Stimulated activated memory B cell treated with anti-CD40 and anti-IgM and Interleukin-4, amounts not matched to agents 10 μg/mL and 1 μg/mL and 100 μg/mL, for 72 hours (primary cell): ENCODE measurements around the gene NINL.
"Not testable (repeated sequence)": the region's sequence is repeated elsewhere in the genome, so short reads cannot be mapped to it uniquely, and the experiment has no call there.

Source experiments
- ATAC-seq: fragments of 150-1000 bp; cut with Tn5 transposase; 2 replicates; pipeline ENCODE4 v1.10.0; 2021
- H3K27ac Mint-ChIP-seq: one replicate; pipeline ENCODE4 v1.8.0; 2022; ENCODE audit warnings: mild to moderate bottlenecking, mixed read lengths
- H3K27me3 Mint-ChIP-seq: one replicate; pipeline ENCODE4 v1.8.0; 2022; ENCODE audit warnings: mixed read lengths
- H3K36me3 Mint-ChIP-seq: one replicate; pipeline ENCODE4 v1.8.0; 2022; ENCODE audit warnings: mixed read lengths
- H3K4me1 Mint-ChIP-seq: one replicate; pipeline ENCODE4 v1.8.0; 2022; ENCODE audit warnings: mixed read lengths
- H3K4me3 Mint-ChIP-seq: one replicate; pipeline ENCODE4 v1.8.0; 2022; ENCODE audit warnings: mild to moderate bottlenecking, moderate library complexity, mixed read lengths
- H3K9me3 Mint-ChIP-seq: one replicate; pipeline ENCODE4 v1.8.0; 2022; ENCODE audit warnings: mixed read lengths

NINL gene

DNA sequence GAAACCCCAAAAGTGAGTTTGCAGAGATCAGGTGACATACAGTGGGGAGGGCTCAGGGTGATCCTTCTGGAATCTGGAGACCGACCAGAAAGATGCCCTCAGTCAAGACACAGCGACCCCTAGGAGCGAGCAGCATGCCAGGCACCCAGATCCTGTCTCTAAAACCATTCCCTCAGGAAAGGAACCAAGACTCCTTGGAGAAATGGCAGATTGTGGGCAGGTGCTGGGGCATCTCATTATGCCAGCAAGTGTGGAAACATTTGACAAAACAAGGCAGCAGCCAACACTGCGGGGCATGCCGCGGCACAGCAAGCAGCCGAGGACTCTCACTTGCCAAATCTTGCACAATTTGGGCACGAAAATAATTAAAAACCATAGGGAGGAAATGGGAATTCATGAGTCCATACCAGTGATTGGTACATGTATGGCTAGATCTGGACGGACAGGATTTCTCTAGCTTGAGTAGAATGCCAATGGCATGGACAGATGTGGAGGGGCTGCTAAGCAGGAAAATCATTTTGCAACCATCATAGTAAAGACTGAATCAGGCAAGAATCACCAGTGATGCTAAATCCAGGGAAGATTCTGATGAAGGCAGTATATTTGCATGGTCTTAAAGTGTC is 101.0 kb downstream of the NINL start:
- no peak for ATAC-seq
- Mint-ChIP-seq H3K9me3 (no peaks in the 10 kb centered on the region), H3K27me3 (peaks cover 16% of the 10 kb centered on the region), H3K27ac (no peak overlapping the region), H3K4me1 (peaks cover 16% of the 10 kb centered on the region), H3K36me3 (no peaks in the 10 kb centered on the region), H3K4me3 (no peak overlapping the region)

DNA sequence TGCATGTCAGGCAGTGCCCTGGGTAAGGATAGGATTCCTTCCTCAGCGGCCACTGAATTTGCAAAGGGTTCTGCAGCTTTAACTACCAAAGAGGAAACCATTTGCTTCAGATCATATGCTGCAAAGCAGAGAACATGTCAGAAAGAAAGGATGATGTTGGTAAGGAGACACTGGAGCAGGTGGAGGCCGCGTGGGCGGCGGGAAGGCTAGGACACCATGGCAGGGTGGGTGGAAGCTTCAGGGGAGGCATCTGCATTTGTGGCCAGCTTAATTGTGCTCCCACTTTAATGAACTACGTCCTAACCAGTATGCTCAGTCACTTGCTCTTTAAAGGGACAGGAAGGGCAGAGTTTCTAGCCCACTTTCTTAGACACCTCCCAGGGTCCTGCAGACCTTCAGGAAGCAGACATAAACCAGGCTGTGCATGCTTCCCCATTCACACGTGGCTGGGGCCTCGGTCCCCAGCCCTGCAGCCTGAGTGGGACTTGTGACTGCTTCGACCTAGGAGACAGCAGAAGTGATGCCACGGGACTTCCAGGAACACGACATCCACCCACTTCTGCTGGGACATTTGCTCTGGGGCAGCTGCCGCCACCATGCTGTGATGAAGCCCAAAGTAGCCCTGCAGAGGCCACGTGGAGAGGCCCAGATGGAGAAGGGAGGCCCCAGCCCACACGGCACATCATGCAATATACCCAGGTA is 101.7 kb downstream of the NINL start:
- Mint-ChIP-seq H3K4me1 (peaks cover 16% of the 10 kb centered on the region), H3K9me3 (no peaks in the 10 kb centered on the region), H3K36me3 (no peaks in the 10 kb centered on the region), H3K27ac (no peak overlapping the region), H3K4me3 (no peak overlapping the region), H3K27me3 (peaks cover 16% of the 10 kb centered on the region)
- ATAC-seq, result no peak

DNA sequence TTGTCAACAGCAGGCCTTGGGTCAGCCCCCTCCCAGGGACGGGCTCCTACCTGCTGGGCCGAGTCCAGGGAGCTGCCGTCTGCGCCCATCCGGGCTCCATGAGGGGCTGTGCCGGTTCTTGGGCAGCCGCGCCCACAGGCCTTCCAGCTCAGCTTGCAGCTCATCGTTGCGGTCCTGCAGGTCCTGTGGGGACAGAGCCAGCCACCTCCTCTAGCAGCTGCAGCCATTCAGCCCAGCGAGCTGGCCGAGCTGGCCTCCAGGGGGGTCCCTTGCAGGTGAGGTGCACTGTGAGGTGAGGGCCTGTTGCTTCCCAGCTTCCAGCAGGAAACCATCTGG is 103.4 kb downstream of the NINL start:
- H3K36me3 Mint-ChIP-seq, result no peaks in the 10 kb centered on the region
- no peaks in the 10 kb centered on the region for H3K9me3 Mint-ChIP-seq
- no peak overlapping the region for H3K4me3 Mint-ChIP-seq
- peaks cover 16% of the 10 kb centered on the region for H3K27me3 Mint-ChIP-seq
- ATAC-seq, result no peak
- H3K27ac Mint-ChIP-seq, result no peak overlapping the region
- peaks cover 16% of the 10 kb centered on the region for H3K4me1 Mint-ChIP-seq

DNA sequence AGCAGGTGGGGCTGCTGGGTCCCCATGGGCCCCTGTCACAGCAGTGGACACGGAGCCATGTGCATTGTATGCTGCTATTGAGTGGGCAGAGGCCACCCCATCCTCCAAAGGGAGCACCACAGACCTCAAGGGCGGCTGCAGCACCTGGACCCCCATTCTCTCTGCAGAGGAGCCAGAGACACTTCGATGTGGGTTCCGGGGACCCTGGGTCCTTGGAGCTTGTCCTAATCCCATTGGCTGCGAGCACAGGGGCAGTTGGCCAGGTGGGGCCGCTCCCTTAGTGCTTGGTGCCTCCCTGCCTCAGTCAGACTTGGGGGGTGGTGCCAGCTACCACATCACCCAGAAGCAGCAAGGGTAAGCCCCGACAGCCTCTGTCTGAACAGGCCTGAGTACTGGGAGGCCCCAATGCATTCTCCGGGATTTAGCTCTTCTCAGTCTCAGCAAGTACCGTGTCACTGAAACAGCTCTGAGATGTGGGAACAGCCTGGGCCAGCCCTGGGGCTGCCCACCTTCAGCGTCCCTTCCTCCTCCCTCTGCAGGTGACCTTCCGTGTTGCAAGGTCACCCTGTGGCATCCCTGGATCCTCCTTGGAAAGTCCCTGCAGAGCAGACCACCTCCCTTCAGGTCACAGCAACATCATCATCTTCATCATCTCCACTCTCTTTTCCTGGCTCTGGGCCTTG is 104.0 kb downstream of the NINL start:
- H3K4me3 Mint-ChIP-seq, result no peak overlapping the region
- no peak overlapping the region for H3K27ac Mint-ChIP-seq
- H3K36me3 Mint-ChIP-seq, result no peaks in the 10 kb centered on the region
- peaks cover 16% of the 10 kb centered on the region for H3K27me3 Mint-ChIP-seq
- H3K9me3 Mint-ChIP-seq, result no peaks in the 10 kb centered on the region
- H3K4me1 Mint-ChIP-seq, result peaks cover 13% of the 10 kb centered on the region
- no peak for ATAC-seq

DNA sequence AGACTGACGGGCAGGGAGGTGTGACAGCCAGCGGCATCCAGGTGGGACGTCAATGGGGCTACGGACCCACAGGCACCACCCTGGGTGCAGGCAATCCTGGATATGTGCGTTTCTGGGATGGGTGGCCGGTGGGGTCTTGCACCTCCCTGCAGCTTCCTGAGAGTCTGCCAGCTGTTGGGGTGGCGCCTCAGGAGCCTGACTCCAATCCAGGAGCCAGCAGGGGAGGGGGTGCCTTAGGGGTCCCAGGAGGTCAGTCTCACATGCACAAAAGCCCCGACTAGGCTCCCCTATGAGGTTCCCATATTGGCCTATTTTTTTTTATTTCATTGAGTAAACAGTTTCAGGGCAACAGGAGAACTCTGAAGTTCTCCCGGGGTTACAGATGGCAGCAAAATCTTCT is 104.5 kb downstream of the NINL start:
- H3K9me3 Mint-ChIP-seq, result no peaks in the 10 kb centered on the region

DNA sequence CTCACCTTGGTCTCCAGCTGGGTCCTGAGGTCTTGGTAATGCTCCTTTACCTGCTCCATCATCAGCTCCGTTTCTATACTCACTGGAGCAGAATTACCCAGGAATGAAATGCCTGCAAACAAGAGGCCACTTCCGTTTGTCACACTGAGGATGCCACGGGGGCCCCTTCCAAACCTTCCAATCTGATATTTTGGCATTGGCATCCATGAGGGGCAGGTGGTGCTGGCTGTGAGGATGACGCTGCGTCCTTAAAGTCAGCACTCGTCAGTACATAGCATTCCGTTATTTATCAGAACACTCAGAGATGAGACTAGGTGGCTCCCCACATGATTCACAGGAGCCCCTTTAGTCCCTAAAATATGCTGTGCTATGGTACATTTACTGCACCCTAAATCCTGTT is 105.2 kb downstream of the NINL start:
- Mint-ChIP-seq H3K27me3 (peaks cover 16% of the 10 kb centered on the region), H3K27ac (no peak overlapping the region), H3K4me3 (no peak overlapping the region), H3K9me3 (no peaks in the 10 kb centered on the region), H3K4me1 (peaks cover 8% of the 10 kb centered on the region), H3K36me3 (no peaks in the 10 kb centered on the region)
- ATAC-seq, result no peak

More for the DNA sequence above, 104.5 kb downstream of the NINL start:
- no peak for ATAC-seq
- H3K4me1 Mint-ChIP-seq, result peaks cover 10% of the 10 kb centered on the region
- H3K27ac Mint-ChIP-seq, result no peak overlapping the region
- no peaks in the 10 kb centered on the region for H3K36me3 Mint-ChIP-seq
- no peak overlapping the region for H3K4me3 Mint-ChIP-seq
- peaks cover 16% of the 10 kb centered on the region for H3K27me3 Mint-ChIP-seq

DNA sequence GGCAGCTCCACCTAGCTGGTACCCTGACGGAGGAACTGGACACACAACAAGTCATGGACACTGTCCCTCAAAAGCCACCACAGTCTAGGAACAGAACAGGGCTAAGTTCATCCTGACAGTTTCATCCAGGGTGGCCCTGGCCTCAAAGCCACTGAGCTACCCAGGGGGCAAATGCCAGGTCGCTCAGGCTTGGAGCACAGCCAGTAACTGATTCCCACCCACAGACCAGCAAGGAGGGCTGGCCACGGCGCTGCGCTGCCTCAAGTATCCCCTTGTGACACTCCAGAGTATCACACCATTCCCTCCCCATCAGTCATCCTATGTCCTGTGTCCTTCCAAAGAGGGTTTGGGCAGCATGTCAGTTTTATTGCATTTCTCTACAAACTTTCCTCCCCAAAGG is 105.7 kb downstream of the NINL start:
- H3K4me3 Mint-ChIP-seq, result no peak overlapping the region
- no peaks in the 10 kb centered on the region for H3K36me3 Mint-ChIP-seq
- peaks cover 16% of the 10 kb centered on the region for H3K27me3 Mint-ChIP-seq
- H3K27ac Mint-ChIP-seq, result no peak overlapping the region
- no peak for ATAC-seq
- H3K4me1 Mint-ChIP-seq, result peaks cover 3% of the 10 kb centered on the region
- H3K9me3 Mint-ChIP-seq, result no peaks in the 10 kb centered on the region

DNA sequence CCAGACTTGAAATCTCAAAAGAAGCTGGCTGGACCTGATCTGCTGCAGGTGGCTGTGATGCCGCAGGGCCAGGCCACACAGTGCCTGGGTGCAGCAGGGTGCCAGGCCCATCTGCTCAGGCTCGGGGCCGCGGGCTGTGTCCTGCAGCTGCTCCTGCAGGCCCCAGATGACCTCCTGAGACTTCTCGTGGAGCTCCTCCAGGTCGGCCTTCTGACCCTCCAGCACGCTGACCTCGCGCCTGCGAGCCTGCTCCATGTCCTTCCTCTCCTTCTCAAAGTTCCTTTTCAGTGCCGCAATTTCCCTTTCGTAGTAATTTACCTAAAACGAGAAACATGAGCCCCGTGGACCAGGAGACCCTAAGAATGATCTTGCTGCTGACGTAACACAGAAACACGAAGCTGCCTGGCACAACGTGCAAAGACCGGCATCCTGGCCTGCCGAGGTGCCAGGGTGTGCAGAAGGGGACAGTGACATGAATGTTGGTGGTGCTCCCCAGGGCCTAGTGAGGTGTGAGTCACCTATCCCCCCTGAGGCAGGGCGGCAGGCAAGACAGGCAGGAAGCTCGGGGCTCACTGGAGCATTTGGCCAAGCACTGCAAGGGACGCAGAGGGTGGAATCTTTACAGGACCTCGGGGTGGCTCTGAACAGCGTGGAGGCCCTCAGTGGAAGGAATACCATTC is 106.3 kb downstream of the NINL start:
- no peaks in the 10 kb centered on the region for H3K36me3 Mint-ChIP-seq
- no peak overlapping the region for H3K27ac Mint-ChIP-seq
- H3K4me1 Mint-ChIP-seq, result no peaks in the 10 kb centered on the region
- H3K27me3 Mint-ChIP-seq, result peaks cover 16% of the 10 kb centered on the region
- no peaks in the 10 kb centered on the region for H3K9me3 Mint-ChIP-seq
- no peak overlapping the region for H3K4me3 Mint-ChIP-seq
- no peak for ATAC-seq

DNA sequence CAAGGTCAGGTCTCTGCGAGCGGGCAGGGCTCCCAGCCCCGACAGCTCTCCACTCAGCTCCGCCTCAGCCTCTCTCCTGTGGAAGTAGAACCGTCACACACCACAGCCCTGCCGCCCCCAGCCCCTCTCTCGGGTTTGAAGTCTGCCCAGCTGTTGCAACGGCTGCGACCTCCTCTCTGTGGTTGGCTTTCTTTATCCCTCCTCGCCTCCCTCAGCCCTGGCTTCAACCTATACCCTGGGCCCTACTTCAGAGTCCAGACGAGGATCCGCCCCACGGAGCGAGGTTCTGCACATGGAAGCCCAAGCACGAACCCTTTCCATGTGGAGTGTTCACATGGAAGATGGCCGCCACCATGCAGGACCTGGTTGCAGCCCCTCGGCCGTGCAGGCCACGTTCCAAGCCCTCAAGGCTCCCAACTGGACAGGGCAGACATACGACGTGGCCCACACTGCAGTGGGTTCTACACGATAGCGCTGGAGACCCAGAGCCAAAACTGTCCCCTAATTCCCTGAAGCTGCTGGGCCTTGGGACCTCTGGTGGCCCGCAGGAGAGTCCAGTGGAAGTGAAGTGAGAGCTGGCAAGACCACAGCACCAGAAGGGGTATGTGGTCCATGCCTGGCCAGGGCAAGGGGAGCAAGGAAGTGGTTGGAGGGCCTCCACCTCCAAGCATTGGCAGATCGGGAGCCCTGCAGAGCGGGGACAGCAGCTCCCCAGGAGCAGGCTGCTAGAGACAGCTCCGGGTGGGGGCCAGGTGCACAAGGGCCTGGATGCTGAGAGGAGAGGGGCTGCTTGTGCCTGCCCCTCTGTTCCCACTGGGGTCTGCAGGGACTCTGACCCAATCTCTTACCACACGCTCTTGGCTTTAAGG is 108.1 kb downstream of the NINL start:
- H3K27me3 Mint-ChIP-seq, result peaks cover 9% of the 10 kb centered on the region
- H3K36me3 Mint-ChIP-seq, result no peaks in the 10 kb centered on the region
- H3K4me1 Mint-ChIP-seq, result no peaks in the 10 kb centered on the region
- H3K9me3 Mint-ChIP-seq, result no peaks in the 10 kb centered on the region
- peak; percentile 6 for ATAC-seq
- H3K4me3 Mint-ChIP-seq, result no peak overlapping the region
- no peak overlapping the region for H3K27ac Mint-ChIP-seq

DNA sequence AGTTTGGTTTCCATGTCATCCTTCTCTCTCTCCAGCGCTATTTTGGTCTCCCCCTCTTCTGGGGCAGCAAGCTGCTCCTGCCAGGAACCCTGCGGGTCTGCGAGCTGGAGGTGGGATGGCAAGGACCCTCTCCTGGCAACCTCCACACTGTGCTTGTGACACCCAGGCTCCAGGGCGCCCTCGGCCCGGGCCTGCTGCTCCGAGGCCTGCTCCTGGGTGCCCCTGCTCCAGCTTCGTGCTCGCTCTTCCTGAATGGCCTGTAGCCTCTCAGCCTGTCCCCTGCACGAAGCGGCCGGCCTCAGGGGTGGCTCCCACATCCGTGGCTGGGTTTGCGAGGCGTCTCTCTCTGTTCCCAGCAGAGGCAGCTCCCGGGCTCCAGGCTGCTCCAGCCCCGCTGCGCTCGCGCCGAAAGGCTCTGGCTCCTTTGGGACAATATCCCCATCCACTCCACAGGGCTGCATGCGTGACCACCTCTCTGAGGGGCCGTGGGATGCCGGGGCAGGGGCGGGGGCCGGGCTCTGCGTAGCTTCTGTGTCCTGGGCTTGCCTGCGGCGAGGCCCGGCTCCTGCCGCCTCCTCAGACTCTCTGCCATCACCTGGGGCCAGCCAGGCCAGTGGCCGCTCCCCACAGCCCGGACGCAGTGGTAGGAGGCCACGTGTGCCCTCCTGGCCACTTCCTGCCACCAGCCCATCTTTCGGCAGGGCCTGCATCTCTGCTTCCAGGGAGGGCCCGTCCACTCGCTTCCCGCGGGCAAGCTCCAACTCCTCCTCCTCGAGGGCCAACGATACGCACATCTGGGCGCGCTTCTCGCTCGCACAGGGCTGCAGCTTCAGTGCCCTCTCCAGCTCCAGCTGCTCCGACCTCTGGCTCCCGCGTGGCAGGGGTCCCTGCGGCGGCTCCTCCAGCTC is 109.0 kb downstream of the NINL start:
- ATAC-seq, result peak; percentile 5
- H3K36me3 Mint-ChIP-seq, result no peaks in the 10 kb centered on the region
- H3K4me1 Mint-ChIP-seq, result no peaks in the 10 kb centered on the region
- no peaks in the 10 kb centered on the region for H3K9me3 Mint-ChIP-seq
- no peak overlapping the region for H3K4me3 Mint-ChIP-seq
- peaks cover 2% of the 10 kb centered on the region for H3K27me3 Mint-ChIP-seq
- no peak overlapping the region for H3K27ac Mint-ChIP-seq

DNA sequence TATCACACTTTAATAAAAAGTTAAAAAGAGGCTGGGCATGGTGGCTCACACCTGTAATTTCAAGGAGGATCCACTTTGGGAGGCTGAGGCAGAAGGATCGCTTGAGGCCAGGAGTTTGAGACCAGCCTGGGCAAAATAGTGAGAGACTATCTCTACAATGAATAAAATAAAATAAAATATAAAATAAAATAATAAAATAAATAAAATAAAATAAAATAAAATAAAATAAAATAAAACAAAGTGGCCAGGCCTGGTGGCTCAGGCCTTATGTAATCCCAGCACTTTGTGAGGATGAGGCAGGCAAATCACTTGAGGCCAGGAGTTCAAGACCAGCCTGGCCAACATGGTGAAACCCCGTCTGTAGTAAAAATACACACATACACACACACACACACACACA is 112.0 kb downstream of the NINL start:
- not testable (repeated sequence) for H3K4me3 Mint-ChIP-seq, H3K4me1 Mint-ChIP-seq, H3K9me3 Mint-ChIP-seq, H3K27ac Mint-ChIP-seq, H3K36me3 Mint-ChIP-seq, ATAC-seq
- H3K27me3 Mint-ChIP-seq, result peaks cover 23% of the 10 kb centered on the region

DNA sequence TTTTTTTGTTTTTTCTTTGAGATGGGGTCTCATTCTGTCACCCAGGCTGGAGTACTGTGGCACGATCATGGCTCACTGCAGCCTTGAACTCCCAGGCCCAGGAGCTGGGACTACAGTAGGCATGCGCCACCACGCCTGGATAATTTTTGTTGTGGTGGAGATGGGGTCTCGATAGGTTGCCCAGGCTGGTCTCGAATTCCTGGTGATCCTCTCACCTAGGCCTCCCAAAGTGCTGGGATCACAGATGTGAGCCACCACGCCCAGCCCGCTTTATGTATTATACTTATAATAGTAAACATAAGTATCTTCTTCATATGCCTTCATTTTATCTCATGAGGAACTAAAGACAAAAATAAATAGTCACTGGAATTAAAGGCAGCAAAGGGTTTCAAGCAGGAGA is 114.3 kb downstream of the NINL start:
- Mint-ChIP-seq H3K36me3 (no peaks in the 10 kb centered on the region), H3K4me1 (peaks cover 8% of the 10 kb centered on the region), H3K27ac (no peak overlapping the region), H3K27me3 (peaks cover 26% of the 10 kb centered on the region), H3K4me3 (no peak overlapping the region), H3K9me3 (no peaks in the 10 kb centered on the region)
- no peak for ATAC-seq

DNA sequence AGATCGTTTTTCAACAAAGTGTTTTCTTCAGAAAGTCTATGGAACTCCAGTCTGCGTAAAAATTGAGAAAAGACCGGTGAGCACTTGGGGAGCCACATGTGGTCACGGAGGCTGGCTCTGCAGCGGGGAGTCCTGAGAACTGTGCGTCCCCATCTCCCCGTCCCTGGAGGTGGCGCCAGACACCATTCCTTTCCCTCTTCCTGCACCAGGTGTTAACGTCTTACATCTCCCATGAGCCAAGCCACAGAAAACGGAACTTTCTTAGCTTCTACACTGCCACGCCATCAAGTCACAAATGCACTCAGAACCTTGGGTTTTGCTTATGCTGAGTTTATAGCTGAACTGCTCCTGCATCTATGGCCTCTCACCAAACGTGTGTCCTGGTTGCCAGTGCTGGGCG is 115.3 kb downstream of the NINL start:
- H3K4me3 Mint-ChIP-seq, result no peak overlapping the region
- H3K9me3 Mint-ChIP-seq, result no peaks in the 10 kb centered on the region
- peaks cover 8% of the 10 kb centered on the region for H3K4me1 Mint-ChIP-seq
- no peaks in the 10 kb centered on the region for H3K36me3 Mint-ChIP-seq
- H3K27ac Mint-ChIP-seq, result no peak overlapping the region
- no peak for ATAC-seq
- H3K27me3 Mint-ChIP-seq, result peaks cover 26% of the 10 kb centered on the region

DNA sequence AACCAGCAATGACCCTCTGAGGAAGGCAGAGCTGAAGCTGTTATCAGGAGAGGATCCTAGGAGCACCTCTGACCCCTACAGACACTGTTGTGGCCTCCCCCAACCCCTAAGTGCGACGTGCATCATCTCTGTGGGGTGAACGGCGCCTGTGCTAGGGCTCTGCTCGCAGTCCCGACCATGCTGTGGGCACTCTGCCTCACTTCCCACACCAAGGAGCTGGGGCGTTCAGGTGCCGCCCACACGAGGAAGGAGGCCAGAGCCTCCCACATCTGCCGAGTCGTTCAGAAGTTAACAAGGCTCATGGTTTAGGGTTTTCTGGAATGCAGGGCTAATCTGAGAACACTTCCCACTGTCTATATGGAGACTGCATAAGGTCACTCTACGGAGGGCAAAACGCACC is 115.8 kb downstream of the NINL start:
- no peak for ATAC-seq
- Mint-ChIP-seq H3K4me1 (peaks cover 8% of the 10 kb centered on the region), H3K27ac (no peak overlapping the region), H3K9me3 (no peaks in the 10 kb centered on the region), H3K27me3 (peaks cover 26% of the 10 kb centered on the region), H3K36me3 (no peaks in the 10 kb centered on the region), H3K4me3 (no peak overlapping the region)
